ENCODE measurements around the gene NRCAM.

The NRCAM gene

GRCh38 chr7:108332937-108333336 lies 123.3 kb downstream of the NRCAM start:
- Mint-ChIP-seq H3K4me3 (no peak overlapping the region), H3K27ac (no peak overlapping the region), H3K27me3 (peaks cover 16% of the 10 kb centered on the region)

DNA sequence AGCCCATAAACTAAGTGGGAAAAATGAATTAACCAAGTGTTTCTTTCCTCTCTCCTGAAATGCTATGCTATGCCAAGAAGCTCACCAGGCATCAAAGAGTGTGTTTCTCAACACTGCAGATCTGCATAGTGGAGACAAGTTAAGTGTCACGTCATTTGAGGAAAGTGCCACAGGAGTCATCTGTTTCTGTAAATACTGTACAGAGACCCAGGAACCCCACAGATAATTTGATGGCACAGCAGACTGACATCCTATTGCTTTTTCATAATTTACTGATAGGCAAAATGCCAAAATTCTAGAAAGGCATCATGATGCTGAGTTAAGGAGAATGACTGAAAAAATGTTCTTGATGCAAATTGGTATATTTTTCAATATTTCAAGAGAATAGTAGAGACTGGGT lies 124.3 kb downstream of the NRCAM start:
- no peaks in the 10 kb centered on the region for H3K36me3 Mint-ChIP-seq
- H3K4me1 Mint-ChIP-seq: peaks cover 8% of the 10 kb centered on the region

More at GRCh38 chr7:108332937-108333336, 123.3 kb downstream of the NRCAM start:
- no peaks in the 10 kb centered on the region for H3K9me3 Mint-ChIP-seq
- ATAC-seq: no peak
- peaks cover 4% of the 10 kb centered on the region for H3K4me1 Mint-ChIP-seq
- H3K36me3 Mint-ChIP-seq: no peaks in the 10 kb centered on the region

GRCh38 chr7:108330227-108330626 lies 126.0 kb downstream of the NRCAM start:
- no peak overlapping the region for H3K27ac Mint-ChIP-seq
- peaks cover 9% of the 10 kb centered on the region for H3K27me3 Mint-ChIP-seq
- no peaks in the 10 kb centered on the region for H3K36me3 Mint-ChIP-seq
- no peak for ATAC-seq
- H3K4me1 Mint-ChIP-seq: peaks cover 8% of the 10 kb centered on the region
- H3K9me3 Mint-ChIP-seq: no peaks in the 10 kb centered on the region
- H3K4me3 Mint-ChIP-seq: no peak overlapping the region

More for the DNA sequence above, 124.3 kb downstream of the NRCAM start:
- Mint-ChIP-seq H3K27me3 (peaks cover 9% of the 10 kb centered on the region), H3K4me3 (no peak overlapping the region), H3K27ac (no peak overlapping the region), H3K9me3 (no peaks in the 10 kb centered on the region)
- ATAC-seq: no peak

DNA sequence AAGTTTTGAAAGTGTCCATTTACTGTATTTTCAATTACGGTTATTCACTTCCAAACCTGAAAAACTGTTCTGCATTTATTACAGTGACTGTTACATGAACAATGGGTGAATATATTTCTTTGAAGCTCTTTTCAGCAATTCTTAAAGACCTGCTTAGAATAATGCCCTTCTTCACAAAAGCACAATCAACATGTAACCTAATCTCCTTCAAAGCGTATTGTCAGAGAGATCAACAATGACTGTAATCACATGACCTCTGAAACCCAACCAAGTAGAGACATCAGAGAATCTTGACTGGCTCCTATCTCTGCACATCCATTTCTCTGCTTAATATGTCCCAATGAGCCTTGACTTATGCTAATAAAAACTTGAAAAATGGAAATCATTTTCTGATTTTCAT lies 126.7 kb downstream of the NRCAM start:
- no peaks in the 10 kb centered on the region for H3K9me3 Mint-ChIP-seq
- H3K4me1 Mint-ChIP-seq: peaks cover 8% of the 10 kb centered on the region
- no peaks in the 10 kb centered on the region for H3K36me3 Mint-ChIP-seq
- no peak overlapping the region for H3K27ac Mint-ChIP-seq
- no peak for ATAC-seq
- H3K27me3 Mint-ChIP-seq: peaks cover 9% of the 10 kb centered on the region
- no peak overlapping the region for H3K4me3 Mint-ChIP-seq

DNA sequence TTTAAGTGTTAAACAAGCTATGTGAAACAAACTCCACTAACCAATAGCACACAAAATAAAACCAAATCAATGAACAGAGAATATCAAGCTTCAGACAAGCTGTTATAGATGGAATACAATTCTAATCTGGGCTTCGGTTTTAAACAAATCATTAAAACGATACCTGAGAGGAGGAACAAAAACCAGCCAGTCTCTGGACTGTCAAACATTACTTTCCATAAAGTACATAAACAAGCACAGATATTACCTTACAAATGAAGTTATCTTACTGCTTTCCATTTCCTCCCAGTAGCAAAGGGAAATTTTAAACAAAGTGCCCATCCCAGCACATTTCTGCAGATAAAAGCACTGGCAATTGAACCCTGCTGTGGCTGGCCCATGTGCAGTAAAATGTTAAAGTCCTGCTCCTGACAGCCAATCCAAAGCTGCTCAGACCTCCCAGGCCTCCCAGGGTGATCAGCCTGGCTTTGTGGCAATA lies 128.0 kb downstream of the NRCAM start:
- H3K27me3 Mint-ChIP-seq: peaks cover 9% of the 10 kb centered on the region
- no peaks in the 10 kb centered on the region for H3K9me3 Mint-ChIP-seq
- H3K27ac Mint-ChIP-seq: peak overlapping the region; percentile 29
- H3K4me3 Mint-ChIP-seq: no peak overlapping the region
- ATAC-seq: no peak
- H3K36me3 Mint-ChIP-seq: no peaks in the 10 kb centered on the region
- H3K4me1 Mint-ChIP-seq: peaks cover 8% of the 10 kb centered on the region

DNA sequence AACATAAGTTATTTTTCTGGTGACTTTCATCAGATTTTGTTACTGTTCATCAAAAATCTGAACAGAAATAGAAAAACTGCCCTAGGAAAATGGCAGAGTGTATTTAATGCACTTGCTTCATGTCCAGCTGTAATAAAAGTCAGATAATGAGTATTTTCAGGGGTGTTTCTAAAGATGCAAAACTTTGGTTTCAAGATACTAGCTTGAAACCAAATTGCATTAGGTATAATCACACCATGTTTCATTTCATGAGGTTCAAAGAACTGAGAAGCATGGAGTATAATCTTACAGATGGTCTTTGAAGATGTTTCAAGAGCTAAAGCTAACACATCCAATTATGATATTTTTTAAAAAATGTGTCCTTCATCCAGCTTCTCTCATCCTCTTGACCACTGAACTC lies 128.9 kb downstream of the NRCAM start:
- Mint-ChIP-seq H3K27ac (no peak overlapping the region), H3K9me3 (no peaks in the 10 kb centered on the region), H3K4me1 (peaks cover 8% of the 10 kb centered on the region), H3K36me3 (no peaks in the 10 kb centered on the region), H3K4me3 (no peak overlapping the region), H3K27me3 (peaks cover 1% of the 10 kb centered on the region)
- ATAC-seq: no peak

DNA sequence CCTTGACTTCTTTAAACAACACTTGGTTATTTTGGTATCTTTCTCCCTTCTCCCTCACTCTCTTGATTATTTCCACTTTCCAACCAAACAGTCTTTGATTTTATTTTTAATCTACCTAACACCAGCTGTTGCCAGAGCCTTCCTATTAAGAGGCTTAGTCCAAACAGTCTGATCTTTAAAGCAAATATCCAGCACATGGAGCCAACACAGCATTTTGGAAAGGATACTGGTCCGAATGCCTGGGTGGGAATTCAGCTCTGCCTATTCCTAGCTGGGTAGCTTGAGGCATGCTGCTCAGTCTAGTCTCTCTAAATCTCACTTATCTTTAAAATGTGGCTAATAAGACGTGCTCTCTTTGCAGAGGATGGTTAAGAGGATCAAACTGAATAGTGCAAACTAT lies 129.3 kb downstream of the NRCAM start:
- Mint-ChIP-seq H3K9me3 (no peaks in the 10 kb centered on the region), H3K4me3 (no peak overlapping the region), H3K4me1 (peaks cover 8% of the 10 kb centered on the region), H3K27ac (no peak overlapping the region), H3K27me3 (no peaks in the 10 kb centered on the region), H3K36me3 (no peaks in the 10 kb centered on the region)
- ATAC-seq: no peak

- H3K36me3 Mint-ChIP-seq: no peaks in the 10 kb centered on the region
- no peak overlapping the region for H3K4me3 Mint-ChIP-seq
- H3K27ac Mint-ChIP-seq: no peak overlapping the region
- ATAC-seq: no peak
- H3K4me1 Mint-ChIP-seq: peaks cover 8% of the 10 kb centered on the region
- H3K27me3 Mint-ChIP-seq: no peaks in the 10 kb centered on the region
- H3K9me3 Mint-ChIP-seq: no peaks in the 10 kb centered on the region
These were observed 131.9 kb downstream of the NRCAM start for GRCh38 chr7:108324053-108325038.

- H3K4me3 Mint-ChIP-seq: no peak overlapping the region
- no peak for ATAC-seq
- H3K4me1 Mint-ChIP-seq: peaks cover 6% of the 10 kb centered on the region
- no peaks in the 10 kb centered on the region for H3K27me3 Mint-ChIP-seq
- H3K27ac Mint-ChIP-seq: no peak overlapping the region
- no peaks in the 10 kb centered on the region for H3K36me3 Mint-ChIP-seq
- H3K9me3 Mint-ChIP-seq: no peaks in the 10 kb centered on the region
These were observed 133.1 kb downstream of the NRCAM start for GRCh38 chr7:108322925-108323832.

DNA sequence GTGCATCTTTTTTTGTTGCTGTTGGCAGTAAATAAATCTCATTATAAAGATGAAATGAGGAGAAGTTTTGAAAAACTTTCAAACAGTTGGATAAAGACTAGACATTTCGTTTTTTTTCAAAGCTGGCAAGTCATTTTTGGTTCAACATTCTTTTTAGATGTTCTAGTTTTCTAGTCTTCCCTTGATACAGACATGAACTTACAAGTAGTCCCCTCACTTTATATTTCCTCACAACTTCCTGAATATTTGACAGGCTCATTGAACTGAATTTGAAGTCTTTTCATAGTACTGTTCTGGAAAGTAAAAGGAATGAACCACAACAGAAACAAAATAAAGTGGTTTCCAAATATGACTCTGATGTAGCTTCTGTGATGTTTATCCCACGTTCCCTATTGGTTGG lies 134.2 kb downstream of the NRCAM start:
- H3K9me3 Mint-ChIP-seq: no peaks in the 10 kb centered on the region
- no peak overlapping the region for H3K4me3 Mint-ChIP-seq
- no peak overlapping the region for H3K27ac Mint-ChIP-seq
- H3K4me1 Mint-ChIP-seq: no peaks in the 10 kb centered on the region
- H3K27me3 Mint-ChIP-seq: peaks cover 11% of the 10 kb centered on the region
- no peak for ATAC-seq
- H3K36me3 Mint-ChIP-seq: no peaks in the 10 kb centered on the region

- no peak for ATAC-seq
- Mint-ChIP-seq H3K4me1 (no peaks in the 10 kb centered on the region), H3K36me3 (no peaks in the 10 kb centered on the region), H3K4me3 (no peak overlapping the region), H3K27ac (no peak overlapping the region), H3K27me3 (peaks cover 12% of the 10 kb centered on the region), H3K9me3 (no peaks in the 10 kb centered on the region)
These were observed 134.9 kb downstream of the NRCAM start for GRCh38 chr7:108321359-108321758.

DNA sequence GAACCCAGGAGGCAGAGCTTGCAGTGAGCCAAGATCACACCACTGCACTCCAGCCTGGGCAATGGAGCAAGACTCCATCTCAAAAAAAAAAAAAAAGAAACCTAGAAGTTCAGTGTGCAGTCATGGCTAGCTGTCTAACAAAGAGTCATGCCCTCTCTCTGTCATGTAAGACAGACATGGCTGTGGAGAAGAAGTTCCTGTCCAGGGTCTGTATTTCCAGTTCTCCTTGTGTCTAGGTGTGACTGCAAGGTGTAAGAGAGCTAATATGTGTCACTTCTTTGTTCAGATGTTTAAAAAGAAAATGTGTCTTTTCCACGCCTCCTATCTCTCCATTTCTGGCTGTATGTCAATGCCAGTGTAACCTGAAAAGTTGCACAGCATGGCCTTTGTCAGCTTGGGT lies 139.5 kb downstream of the NRCAM start:
- ATAC-seq: no peak

GRCh38 chr7:108314551-108314950 lies 141.7 kb downstream of the NRCAM start:
- H3K36me3 Mint-ChIP-seq: no peaks in the 10 kb centered on the region
- no peaks in the 10 kb centered on the region for H3K9me3 Mint-ChIP-seq
- H3K27me3 Mint-ChIP-seq: peaks cover 12% of the 10 kb centered on the region
- no peak overlapping the region for H3K27ac Mint-ChIP-seq
- ATAC-seq: no peak
- no peak overlapping the region for H3K4me3 Mint-ChIP-seq
- peaks cover 10% of the 10 kb centered on the region for H3K4me1 Mint-ChIP-seq

More for the DNA sequence above, 139.5 kb downstream of the NRCAM start:
- Mint-ChIP-seq H3K4me3 (no peak overlapping the region), H3K36me3 (no peaks in the 10 kb centered on the region), H3K4me1 (no peaks in the 10 kb centered on the region), H3K27ac (no peak overlapping the region), H3K9me3 (no peaks in the 10 kb centered on the region), H3K27me3 (peaks cover 12% of the 10 kb centered on the region)

DNA sequence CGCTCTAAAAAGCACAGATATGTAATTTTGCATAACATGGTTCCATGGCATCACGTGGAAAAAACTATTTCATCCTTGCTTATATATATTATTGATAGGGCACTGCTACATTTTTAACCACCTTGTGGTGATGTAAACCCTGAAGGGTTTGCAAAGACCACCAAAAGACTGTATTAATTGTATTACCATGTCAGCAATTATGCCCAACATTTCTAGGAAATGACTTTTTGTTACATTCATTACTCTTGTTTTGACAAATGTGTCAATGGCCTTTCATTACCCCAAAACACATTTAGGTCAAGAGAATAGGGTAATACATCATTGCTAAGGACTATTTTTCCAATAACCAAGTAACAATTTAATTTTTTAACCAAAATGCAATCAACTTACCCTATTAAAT lies 142.2 kb downstream of the NRCAM start:
- H3K4me1 Mint-ChIP-seq: peaks cover 10% of the 10 kb centered on the region
- peaks cover 12% of the 10 kb centered on the region for H3K27me3 Mint-ChIP-seq
- ATAC-seq: no peak
- no peaks in the 10 kb centered on the region for H3K9me3 Mint-ChIP-seq
- H3K4me3 Mint-ChIP-seq: no peak overlapping the region
- no peaks in the 10 kb centered on the region for H3K36me3 Mint-ChIP-seq
- H3K27ac Mint-ChIP-seq: no peak overlapping the region

DNA sequence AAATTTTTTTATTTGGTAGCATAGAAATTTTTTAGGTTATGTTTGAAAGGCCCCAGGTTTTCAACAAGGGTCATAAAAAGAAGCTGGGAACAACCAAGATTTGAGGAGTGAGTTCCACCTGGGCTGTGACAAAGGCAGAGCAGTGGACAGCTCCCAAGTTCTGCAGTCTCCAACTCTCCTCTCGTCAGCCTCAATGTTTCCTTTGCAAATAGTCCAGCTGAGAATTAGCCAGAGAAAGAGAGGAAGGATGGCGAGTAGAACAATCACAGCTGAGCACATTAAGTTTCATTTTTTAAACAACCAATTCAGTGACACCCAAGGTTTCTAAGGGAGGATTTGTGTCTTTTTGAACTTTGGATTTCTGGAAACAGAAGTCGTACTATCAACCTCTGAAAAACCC lies 143.2 kb downstream of the NRCAM start:
- ATAC-seq: no peak
- Mint-ChIP-seq H3K4me1 (peaks cover 15% of the 10 kb centered on the region), H3K36me3 (no peaks in the 10 kb centered on the region), H3K27me3 (peaks cover 12% of the 10 kb centered on the region), H3K4me3 (no peak overlapping the region), H3K9me3 (no peaks in the 10 kb centered on the region), H3K27ac (no peak overlapping the region)
